ENCODE measurements around the gene ATP8B3.

Gene ATP8B3

GRCh38 chr19:1845125-1845515, 33.0 kb upstream of the ATP8B3 start:
- Mint-ChIP-seq H3K4me3 (peak overlapping the region; percentile 14), H3K36me3 (ENCODE audit: low read depth) (peaks cover 7% of the 10 kb centered on the region), H3K4me1 (ENCODE audit: low read depth) (peaks cover 31% of the 10 kb centered on the region), H3K9me3 (no peaks in the 10 kb centered on the region), H3K27ac (no peak overlapping the region), H3K27me3 (ENCODE audit: low read depth) (no peaks in the 10 kb centered on the region)

- Mint-ChIP-seq H3K4me3 (peak overlapping the region; percentile 14), H3K36me3 (ENCODE audit: low read depth) (peaks cover 7% of the 10 kb centered on the region), H3K27ac (no peak overlapping the region), H3K27me3 (ENCODE audit: low read depth) (no peaks in the 10 kb centered on the region), H3K4me1 (ENCODE audit: low read depth) (peaks cover 27% of the 10 kb centered on the region), H3K9me3 (no peaks in the 10 kb centered on the region)
Observed at GRCh38 chr19:1844513-1845124, 32.5 kb upstream of the ATP8B3 start.

GRCh38 chr19:1843646-1844394, 31.7 kb upstream of the ATP8B3 start:
- Mint-ChIP-seq H3K4me3 (no peak overlapping the region), H3K36me3 (ENCODE audit: low read depth) (peaks cover 7% of the 10 kb centered on the region), H3K9me3 (no peaks in the 10 kb centered on the region), H3K4me1 (ENCODE audit: low read depth) (peaks cover 26% of the 10 kb centered on the region), H3K27ac (no peak overlapping the region), H3K27me3 (ENCODE audit: low read depth) (no peaks in the 10 kb centered on the region)

- H3K27me3 Mint-ChIP-seq (ENCODE audit: low read depth), result no peaks in the 10 kb centered on the region
- peaks cover 24% of the 10 kb centered on the region for H3K4me1 Mint-ChIP-seq (ENCODE audit: low read depth)
- H3K27ac Mint-ChIP-seq, result no peak overlapping the region
- H3K36me3 Mint-ChIP-seq (ENCODE audit: low read depth), result peaks cover 7% of the 10 kb centered on the region
- H3K9me3 Mint-ChIP-seq, result no peaks in the 10 kb centered on the region
- no peak overlapping the region for H3K4me3 Mint-ChIP-seq
Observed at GRCh38 chr19:1843116-1843515, 31.0 kb upstream of the ATP8B3 start.

DNA sequence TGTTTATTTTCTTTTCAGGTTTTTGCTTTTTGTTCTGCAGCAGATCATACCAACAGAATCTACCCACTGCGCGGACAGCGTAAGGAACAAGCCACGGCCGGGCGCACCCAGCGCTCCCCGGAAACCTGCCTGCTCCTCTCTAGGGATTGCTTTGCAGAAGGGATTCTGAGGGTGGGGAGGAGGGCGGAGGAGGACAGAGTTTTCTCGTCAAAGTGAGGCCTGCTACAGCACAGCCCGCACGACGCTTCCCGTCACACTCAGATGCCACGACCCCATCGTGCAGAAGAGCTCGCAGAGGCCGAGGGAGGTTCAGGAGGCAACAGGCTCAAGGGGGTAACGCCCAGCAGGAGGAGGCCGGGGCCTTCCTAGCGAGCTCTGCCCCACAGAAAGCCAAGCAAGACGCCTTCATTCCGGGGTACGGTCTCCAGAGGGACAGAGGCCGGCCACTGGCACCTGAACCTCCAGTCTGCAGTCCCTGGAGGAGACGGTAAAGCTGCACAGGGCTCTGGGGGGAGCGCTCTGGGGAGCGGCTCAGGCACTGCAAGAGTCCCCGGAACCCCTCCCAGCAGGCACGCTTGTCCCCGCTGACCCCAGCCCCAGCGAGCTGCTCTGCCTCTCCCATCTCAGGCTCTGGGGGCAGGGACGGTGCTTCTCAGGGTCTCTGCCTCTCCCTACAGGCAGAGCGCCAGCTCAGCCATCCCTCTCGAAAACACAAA, 29.3 kb upstream of the ATP8B3 start:
- H3K27ac Mint-ChIP-seq, result no peak overlapping the region
- H3K4me3 Mint-ChIP-seq, result no peak overlapping the region
- H3K9me3 Mint-ChIP-seq, result no peaks in the 10 kb centered on the region
- peaks cover 13% of the 10 kb centered on the region for H3K4me1 Mint-ChIP-seq (ENCODE audit: low read depth)
- H3K27me3 Mint-ChIP-seq (ENCODE audit: low read depth), result no peaks in the 10 kb centered on the region
- peaks cover 6% of the 10 kb centered on the region for H3K36me3 Mint-ChIP-seq (ENCODE audit: low read depth)

- H3K4me1 Mint-ChIP-seq (ENCODE audit: low read depth), result peaks cover 9% of the 10 kb centered on the region
- H3K4me3 Mint-ChIP-seq, result no peak overlapping the region
- no peaks in the 10 kb centered on the region for H3K9me3 Mint-ChIP-seq
- no peaks in the 10 kb centered on the region for H3K36me3 Mint-ChIP-seq (ENCODE audit: low read depth)
- H3K27me3 Mint-ChIP-seq (ENCODE audit: low read depth), result no peaks in the 10 kb centered on the region
- H3K27ac Mint-ChIP-seq, result no peak overlapping the region
Observed at GRCh38 chr19:1840541-1841115, 28.6 kb upstream of the ATP8B3 start.

GRCh38 chr19:1839658-1840540, 27.8 kb upstream of the ATP8B3 start:
- Mint-ChIP-seq H3K27me3 (ENCODE audit: low read depth) (no peaks in the 10 kb centered on the region), H3K4me1 (ENCODE audit: low read depth) (peaks cover 9% of the 10 kb centered on the region), H3K4me3 (no peak overlapping the region), H3K27ac (no peak overlapping the region), H3K36me3 (ENCODE audit: low read depth) (no peaks in the 10 kb centered on the region), H3K9me3 (no peaks in the 10 kb centered on the region)

DNA sequence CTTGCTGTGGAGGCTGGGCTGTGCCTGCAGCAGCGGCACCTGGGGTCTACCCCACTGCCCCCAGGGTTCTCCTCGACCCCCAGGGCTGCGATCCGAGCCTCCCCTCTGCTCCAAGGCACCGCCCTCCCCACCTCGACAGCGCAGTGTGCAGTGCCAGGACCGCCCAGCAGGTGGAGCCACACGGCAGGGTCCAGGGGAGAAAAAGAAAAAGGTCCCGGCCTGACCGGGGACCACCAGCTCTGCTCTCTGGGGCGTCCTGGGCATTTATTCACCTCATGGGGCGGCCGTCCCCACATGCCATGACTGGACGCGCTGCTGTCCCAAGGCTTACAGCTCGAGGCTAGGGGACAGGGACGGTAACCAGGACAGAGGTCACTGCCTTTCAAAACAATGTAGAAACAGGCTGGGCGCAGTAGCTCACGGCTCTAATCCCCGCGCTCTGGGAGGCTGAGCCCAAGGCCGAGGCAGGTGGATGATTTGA, 25.6 kb upstream of the ATP8B3 start:
- Mint-ChIP-seq H3K27me3 (ENCODE audit: low read depth) (no peaks in the 10 kb centered on the region), H3K36me3 (ENCODE audit: low read depth) (no peaks in the 10 kb centered on the region), H3K4me1 (ENCODE audit: low read depth) (peaks cover 9% of the 10 kb centered on the region), H3K4me3 (no peak overlapping the region), H3K27ac (no peak overlapping the region), H3K9me3 (no peaks in the 10 kb centered on the region)

GRCh38 chr19:1837222-1837565, 25.1 kb upstream of the ATP8B3 start:
- H3K4me3 Mint-ChIP-seq, result no peak overlapping the region
- peaks cover 8% of the 10 kb centered on the region for H3K4me1 Mint-ChIP-seq (ENCODE audit: low read depth)
- no peak overlapping the region for H3K27ac Mint-ChIP-seq
- no peaks in the 10 kb centered on the region for H3K27me3 Mint-ChIP-seq (ENCODE audit: low read depth)
- H3K36me3 Mint-ChIP-seq (ENCODE audit: low read depth), result no peaks in the 10 kb centered on the region
- H3K9me3 Mint-ChIP-seq, result no peaks in the 10 kb centered on the region

DNA sequence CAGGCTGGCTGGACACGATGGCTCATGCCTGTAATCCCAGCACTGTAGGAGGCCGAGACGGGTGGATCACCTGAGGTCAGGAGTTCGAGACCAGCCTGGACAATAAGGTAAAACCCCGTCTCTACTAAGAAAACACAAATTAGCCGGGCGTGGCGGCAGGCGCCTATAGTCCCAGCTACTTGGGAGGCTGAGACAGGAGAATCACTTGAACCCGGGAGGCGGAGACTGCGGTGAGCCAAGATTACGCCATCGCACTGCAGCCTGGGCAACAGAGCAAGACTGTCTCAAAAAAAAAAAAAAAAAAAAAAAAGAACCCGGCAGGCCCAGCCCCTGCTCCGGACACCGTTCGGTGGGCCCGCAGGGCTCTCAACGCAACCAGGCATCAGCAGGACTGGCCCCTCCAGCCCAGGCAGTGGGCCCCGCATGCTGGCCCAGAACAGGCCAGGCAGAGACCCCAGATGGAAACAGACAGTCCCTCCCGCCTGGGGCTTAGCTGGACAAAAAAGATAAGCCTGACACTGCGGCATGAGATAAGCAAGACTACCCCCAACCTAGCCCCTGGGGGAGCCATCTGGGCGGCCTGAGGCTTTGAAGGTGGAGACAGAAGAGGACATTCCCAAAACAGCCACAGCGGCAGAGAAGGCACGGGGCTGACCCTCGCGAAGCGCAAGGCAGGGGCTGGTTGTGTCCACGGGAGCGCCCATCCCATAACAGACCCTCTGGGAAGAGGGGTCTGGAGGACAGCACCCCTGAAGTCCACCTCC, 24.6 kb upstream of the ATP8B3 start:
- no peak overlapping the region for H3K4me3 Mint-ChIP-seq
- no peaks in the 10 kb centered on the region for H3K36me3 Mint-ChIP-seq (ENCODE audit: low read depth)
- H3K4me1 Mint-ChIP-seq (ENCODE audit: low read depth), result peaks cover 8% of the 10 kb centered on the region
- H3K9me3 Mint-ChIP-seq, result no peaks in the 10 kb centered on the region
- H3K27me3 Mint-ChIP-seq (ENCODE audit: low read depth), result no peaks in the 10 kb centered on the region
- no peak overlapping the region for H3K27ac Mint-ChIP-seq

GRCh38 chr19:1833540-1833939, 21.5 kb upstream of the ATP8B3 start:
- H3K27ac Mint-ChIP-seq, result no peak overlapping the region

DNA sequence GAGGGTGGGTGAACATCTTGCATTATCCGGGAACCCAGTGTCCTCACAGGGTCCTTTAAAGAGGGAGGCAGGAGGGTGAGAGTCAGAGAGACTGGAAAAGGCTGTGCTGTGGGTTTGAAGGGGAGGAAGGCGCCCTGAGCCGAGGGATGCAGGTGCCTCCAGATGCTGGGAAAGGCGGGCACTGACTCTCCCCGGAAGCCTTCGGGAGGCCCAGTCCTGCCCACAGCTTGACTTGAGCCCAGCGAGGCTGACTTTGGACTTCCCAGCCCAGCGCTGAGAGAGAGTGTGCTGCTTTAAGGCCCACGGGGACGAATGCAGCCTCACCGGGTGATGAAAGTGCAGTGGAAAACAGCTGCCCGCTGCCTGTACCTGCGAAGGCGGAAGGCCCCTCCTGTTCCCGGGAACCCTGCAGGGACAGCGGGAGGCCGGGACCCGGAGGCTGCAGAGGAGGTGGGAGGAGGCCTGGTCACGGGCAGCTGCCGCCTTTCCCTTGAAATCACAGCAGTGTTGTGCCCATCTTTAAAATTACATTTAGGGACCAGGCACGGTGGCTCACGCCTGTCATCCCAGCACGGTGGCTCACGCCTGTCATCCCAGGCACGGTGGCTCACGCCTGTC, 20.1 kb upstream of the ATP8B3 start:
- peaks cover 2% of the 10 kb centered on the region for H3K36me3 Mint-ChIP-seq (ENCODE audit: low read depth)
- no peaks in the 10 kb centered on the region for H3K9me3 Mint-ChIP-seq
- peaks cover 4% of the 10 kb centered on the region for H3K4me1 Mint-ChIP-seq (ENCODE audit: low read depth)
- H3K27ac Mint-ChIP-seq, result no peak overlapping the region
- H3K4me3 Mint-ChIP-seq, result no peak overlapping the region
- H3K27me3 Mint-ChIP-seq (ENCODE audit: low read depth), result no peaks in the 10 kb centered on the region

More at GRCh38 chr19:1833540-1833939, 21.5 kb upstream of the ATP8B3 start:
- Mint-ChIP-seq H3K4me1 (ENCODE audit: low read depth) (peaks cover 4% of the 10 kb centered on the region), H3K27me3 (ENCODE audit: low read depth) (no peaks in the 10 kb centered on the region), H3K36me3 (ENCODE audit: low read depth) (peaks cover 2% of the 10 kb centered on the region), H3K9me3 (no peaks in the 10 kb centered on the region), H3K4me3 (no peak overlapping the region)

- H3K36me3 Mint-ChIP-seq (ENCODE audit: low read depth), result peaks cover 4% of the 10 kb centered on the region
- H3K27me3 Mint-ChIP-seq (ENCODE audit: low read depth), result no peaks in the 10 kb centered on the region
- peaks cover 2% of the 10 kb centered on the region for H3K4me1 Mint-ChIP-seq (ENCODE audit: low read depth)
- H3K9me3 Mint-ChIP-seq, result no peaks in the 10 kb centered on the region
- no peak overlapping the region for H3K4me3 Mint-ChIP-seq
- no peak overlapping the region for H3K27ac Mint-ChIP-seq
Observed at GRCh38 chr19:1830978-1831377, 18.9 kb upstream of the ATP8B3 start.
